Measurements from ENCODE around the gene SMARCC1.

GRCh38 chr3:47613722-47614121, 168.0 kb downstream of the SMARCC1 start:
- no peak for TF ChIP-seq CTCF (IDR thresholded peaks at IDR 0.05)
- no peak for TF ChIP-seq POLR2A (IDR thresholded peaks at IDR 0.05)
- no peak for TF ChIP-seq POLR2AphosphoS5 (IDR thresholded peaks at IDR 0.05)
